ENCODE measurements around the gene ZNF438.

The ZNF438 gene

DNA sequence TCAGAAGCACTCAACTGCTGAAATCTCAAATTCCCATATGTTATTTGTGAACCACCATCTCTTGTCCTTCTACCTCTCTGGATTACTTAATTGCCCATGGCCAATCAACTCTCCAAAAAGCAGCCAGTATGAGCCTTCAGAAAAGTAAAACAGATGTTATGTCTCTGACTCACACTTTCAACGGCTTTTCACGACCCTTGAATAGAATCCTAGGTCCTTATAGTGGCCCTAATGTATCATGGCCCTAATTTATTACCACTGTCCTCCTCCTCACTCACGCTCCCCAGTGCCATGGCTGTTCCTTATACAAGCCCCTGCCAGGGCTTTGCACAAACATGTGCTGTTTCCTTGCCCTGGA, 20.0 kb downstream of the ZNF438 start:
- no peaks in the 10 kb centered on the region for H3K79me2 ChIP-seq (ENCODE audit: control insufficient read depth, low read length)
- H3K4me1 ChIP-seq (ENCODE audit: control insufficient read depth, low read length) = no peaks in the 10 kb centered on the region
- H3K9me3 ChIP-seq (ENCODE audit: control insufficient read depth, insufficient read depth, low read length) = no peaks in the 10 kb centered on the region
- no peaks in the 10 kb centered on the region for H3K36me3 ChIP-seq (ENCODE audit: control insufficient read depth, low read length)
- TF ChIP-seq, protein P1, sequence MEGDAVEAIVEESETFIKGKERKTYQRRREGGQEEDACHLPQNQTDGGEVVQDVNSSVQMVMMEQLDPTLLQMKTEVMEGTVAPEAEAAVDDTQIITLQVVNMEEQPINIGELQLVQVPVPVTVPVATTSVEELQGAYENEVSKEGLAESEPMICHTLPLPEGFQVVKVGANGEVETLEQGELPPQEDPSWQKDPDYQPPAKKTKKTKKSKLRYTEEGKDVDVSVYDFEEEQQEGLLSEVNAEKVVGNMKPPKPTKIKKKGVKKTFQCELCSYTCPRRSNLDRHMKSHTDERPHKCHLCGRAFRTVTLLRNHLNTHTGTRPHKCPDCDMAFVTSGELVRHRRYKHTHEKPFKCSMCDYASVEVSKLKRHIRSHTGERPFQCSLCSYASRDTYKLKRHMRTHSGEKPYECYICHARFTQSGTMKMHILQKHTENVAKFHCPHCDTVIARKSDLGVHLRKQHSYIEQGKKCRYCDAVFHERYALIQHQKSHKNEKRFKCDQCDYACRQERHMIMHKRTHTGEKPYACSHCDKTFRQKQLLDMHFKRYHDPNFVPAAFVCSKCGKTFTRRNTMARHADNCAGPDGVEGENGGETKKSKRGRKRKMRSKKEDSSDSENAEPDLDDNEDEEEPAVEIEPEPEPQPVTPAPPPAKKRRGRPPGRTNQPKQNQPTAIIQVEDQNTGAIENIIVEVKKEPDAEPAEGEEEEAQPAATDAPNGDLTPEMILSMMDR (IDR thresholded peaks at IDR 0.05; ENCODE audit: low read depth, low read length, poor library complexity, severe bottlenecking) = no peak
- no peak for TF ChIP-seq EZH2phosphoT487 (IDR thresholded peaks at IDR 0.05; ENCODE audit: borderline replicate concordance, low read length)
- no peak overlapping the region for H3K27ac ChIP-seq (ENCODE audit: low read depth, low read length)
- no peaks in the 10 kb centered on the region for H3F3A ChIP-seq (ENCODE audit: control insufficient read depth, insufficient read depth)
- H3K4me2 ChIP-seq (ENCODE audit: low read length) = no peak overlapping the region
- H3K9me2 ChIP-seq (replicated peaks; ENCODE audit: control insufficient read depth, low read length) = no peaks in the 10 kb centered on the region
- no peaks in the 10 kb centered on the region for H4K20me1 ChIP-seq (ENCODE audit: control insufficient read depth, insufficient read depth, low read depth, low read length)
- H3K27me3 ChIP-seq (ENCODE audit: control insufficient read depth, low read length) = no peaks in the 10 kb centered on the region
- no peak overlapping the region for H3K4me3 ChIP-seq (ENCODE audit: low read length)

DNA sequence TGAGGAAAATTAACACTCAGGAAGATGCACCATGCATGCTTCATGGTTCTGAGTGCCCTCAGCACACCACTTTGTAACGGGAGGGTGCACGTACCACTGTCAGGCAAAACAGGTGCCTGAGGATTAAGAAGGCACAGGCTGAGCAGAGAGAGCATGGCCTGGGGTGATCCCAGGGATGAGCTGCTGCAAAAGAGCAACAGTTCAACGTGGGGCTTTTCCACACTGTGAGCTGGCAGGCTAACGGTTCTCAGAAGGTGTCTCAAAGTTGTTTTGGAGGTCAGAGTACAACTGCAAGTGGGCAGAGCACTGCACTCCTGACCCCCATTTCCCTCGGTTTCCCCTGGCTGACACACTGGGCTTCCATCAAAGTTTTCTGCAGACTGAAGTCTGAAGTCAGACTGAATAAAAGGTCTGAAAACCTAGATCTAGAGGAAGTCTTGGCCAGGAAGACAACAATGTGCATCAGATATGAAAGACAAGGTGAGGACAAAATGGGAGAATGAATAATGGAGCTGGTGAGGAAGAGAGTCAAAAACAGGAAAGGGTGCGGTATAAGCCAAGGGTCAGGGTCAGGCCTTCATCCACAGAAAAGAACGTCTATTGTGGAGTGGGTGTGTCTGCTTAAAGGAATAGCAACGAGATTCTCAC, 20.5 kb downstream of the ZNF438 start:
- Histone ChIP-seq H3K27me3 (ENCODE audit: control insufficient read depth, low read length) (no peaks in the 10 kb centered on the region), H3K4me3 (ENCODE audit: low read length) (no peak overlapping the region), H3K36me3 (ENCODE audit: control insufficient read depth, low read length) (no peaks in the 10 kb centered on the region), H3K4me1 (ENCODE audit: control insufficient read depth, low read length) (no peaks in the 10 kb centered on the region), H3K4me2 (ENCODE audit: low read length) (no peak overlapping the region), H3F3A (ENCODE audit: control insufficient read depth, insufficient read depth) (no peaks in the 10 kb centered on the region), H3K9me2 (replicated peaks; ENCODE audit: control insufficient read depth, low read length) (no peaks in the 10 kb centered on the region), H3K9me3 (ENCODE audit: control insufficient read depth, insufficient read depth, low read length) (no peaks in the 10 kb centered on the region), H3K79me2 (ENCODE audit: control insufficient read depth, low read length) (no peaks in the 10 kb centered on the region), H4K20me1 (ENCODE audit: control insufficient read depth, insufficient read depth, low read depth, low read length) (no peaks in the 10 kb centered on the region), H3K27ac (ENCODE audit: low read depth, low read length) (no peak overlapping the region)
- TF ChIP-seq, protein P1 (IDR thresholded peaks at IDR 0.05; ENCODE audit: low read depth, low read length, poor library complexity, severe bottlenecking) = no peak
- no peak for TF ChIP-seq EZH2phosphoT487 (IDR thresholded peaks at IDR 0.05; ENCODE audit: borderline replicate concordance, low read length)

DNA sequence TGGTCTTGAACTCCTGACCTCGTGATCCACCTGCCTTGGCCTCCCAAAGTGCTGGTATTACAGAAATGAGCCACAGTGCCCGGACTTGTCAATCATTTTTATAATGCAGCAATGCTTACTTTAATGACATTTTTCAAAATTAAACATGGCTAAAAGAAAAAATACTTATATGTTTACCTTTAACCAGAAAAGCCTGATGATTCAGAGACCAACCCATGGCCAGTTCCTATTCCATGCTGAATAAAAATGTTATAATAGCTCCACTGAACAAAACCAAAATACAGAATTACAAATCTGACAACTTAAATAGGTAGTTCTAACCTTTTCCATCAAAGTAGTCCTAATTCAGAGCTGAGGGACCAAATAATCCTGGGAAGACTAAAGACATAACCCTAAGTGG, 21.6 kb downstream of the ZNF438 start:
- Histone ChIP-seq H3K27me3 (ENCODE audit: control insufficient read depth, low read length) (no peaks in the 10 kb centered on the region), H3K27ac (ENCODE audit: low read depth, low read length) (no peak overlapping the region), H3K9me3 (ENCODE audit: control insufficient read depth, insufficient read depth, low read length) (no peaks in the 10 kb centered on the region), H3K4me2 (ENCODE audit: low read length) (no peak overlapping the region), H3K79me2 (ENCODE audit: control insufficient read depth, low read length) (no peaks in the 10 kb centered on the region), H3F3A (ENCODE audit: control insufficient read depth, insufficient read depth) (no peaks in the 10 kb centered on the region), H3K9me2 (replicated peaks; ENCODE audit: control insufficient read depth, low read length) (no peaks in the 10 kb centered on the region), H3K4me1 (ENCODE audit: control insufficient read depth, low read length) (no peaks in the 10 kb centered on the region), H3K36me3 (ENCODE audit: control insufficient read depth, low read length) (no peaks in the 10 kb centered on the region), H3K4me3 (ENCODE audit: low read length) (no peak overlapping the region), H4K20me1 (ENCODE audit: control insufficient read depth, insufficient read depth, low read depth, low read length) (no peaks in the 10 kb centered on the region)
- no peak for TF ChIP-seq EZH2phosphoT487 (IDR thresholded peaks at IDR 0.05; ENCODE audit: borderline replicate concordance, low read length)
- TF ChIP-seq, protein P1 (IDR thresholded peaks at IDR 0.05; ENCODE audit: low read depth, low read length, poor library complexity, severe bottlenecking) = no peak

Measured in DOHH2 (cell line).